ENCODE results near the gene ZDHHC11.
"Not testable (repeated sequence)": the region's sequence is repeated elsewhere in the genome, so short reads cannot be mapped to it uniquely, and the experiment has no call there.

DNA sequence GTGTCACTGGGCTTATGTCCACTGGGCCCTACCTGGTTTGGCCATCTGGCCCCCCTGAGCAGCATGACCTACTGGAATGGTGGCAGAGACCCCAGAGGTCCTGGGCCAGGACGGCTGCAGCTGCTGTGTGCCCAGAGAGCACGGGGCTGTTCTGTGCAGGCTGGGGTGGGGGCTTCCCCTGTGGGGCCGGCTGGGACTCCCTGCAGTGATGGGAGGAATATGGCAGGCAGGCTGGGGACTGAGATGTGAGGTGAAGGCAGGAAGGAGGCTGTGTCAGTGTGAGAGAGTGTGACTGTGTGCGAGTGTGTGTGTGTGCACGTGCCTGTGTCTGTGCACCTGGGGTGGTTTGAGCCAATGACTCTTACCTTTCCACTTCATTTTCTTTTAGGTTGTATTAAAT lies 37.2 kb downstream of the ZDHHC11 start:
- TF ChIP-seq, protein P1, sequence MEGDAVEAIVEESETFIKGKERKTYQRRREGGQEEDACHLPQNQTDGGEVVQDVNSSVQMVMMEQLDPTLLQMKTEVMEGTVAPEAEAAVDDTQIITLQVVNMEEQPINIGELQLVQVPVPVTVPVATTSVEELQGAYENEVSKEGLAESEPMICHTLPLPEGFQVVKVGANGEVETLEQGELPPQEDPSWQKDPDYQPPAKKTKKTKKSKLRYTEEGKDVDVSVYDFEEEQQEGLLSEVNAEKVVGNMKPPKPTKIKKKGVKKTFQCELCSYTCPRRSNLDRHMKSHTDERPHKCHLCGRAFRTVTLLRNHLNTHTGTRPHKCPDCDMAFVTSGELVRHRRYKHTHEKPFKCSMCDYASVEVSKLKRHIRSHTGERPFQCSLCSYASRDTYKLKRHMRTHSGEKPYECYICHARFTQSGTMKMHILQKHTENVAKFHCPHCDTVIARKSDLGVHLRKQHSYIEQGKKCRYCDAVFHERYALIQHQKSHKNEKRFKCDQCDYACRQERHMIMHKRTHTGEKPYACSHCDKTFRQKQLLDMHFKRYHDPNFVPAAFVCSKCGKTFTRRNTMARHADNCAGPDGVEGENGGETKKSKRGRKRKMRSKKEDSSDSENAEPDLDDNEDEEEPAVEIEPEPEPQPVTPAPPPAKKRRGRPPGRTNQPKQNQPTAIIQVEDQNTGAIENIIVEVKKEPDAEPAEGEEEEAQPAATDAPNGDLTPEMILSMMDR (IDR thresholded peaks at IDR 0.05; ENCODE audit: poor library complexity): not testable (repeated sequence)
- not testable (repeated sequence) for TF ChIP-seq EZH2 (IDR thresholded peaks at IDR 0.05; ENCODE audit: borderline replicate concordance)
